IMR-90 (cell line): ENCODE results near the gene VSIG10L.
A peak's percentile ranks its signal among the peaks of the same experiment; 100 is the strongest.

Source experiments
- BHLHE40 ChIP-seq: fragments of 150-350 bp; IDR thresholded peaks from 2 replicates; pipeline ENCODE4 v1.6.1; 2016; ENCODE audit warnings: mild to moderate bottlenecking, low read depth, low read length
- CEBPB ChIP-seq: IDR thresholded peaks from 2 replicates; pipeline ENCODE4 v1.6.1; 2012; ENCODE audit warnings: low read depth, low read length, improper control_type of control experiment
- CHD1 ChIP-seq: IDR thresholded peaks from 2 replicates; pipeline ENCODE4 v1.6.1; 2012; ENCODE audit warnings: low read depth, low read length, improper control_type of control experiment
- CTCF ChIP-seq: conservative IDR thresholded peaks from 2 replicates; pipeline ENCODE4 v1.5.1; 2012; ENCODE audit warnings: mild to moderate bottlenecking, low read depth, low read length, improper control_type of control experiment
- MXI1 ChIP-seq: IDR thresholded peaks from 2 replicates; pipeline ENCODE4 v1.6.1; 2012; ENCODE audit warnings: low read depth, mild to moderate bottlenecking, low read length, moderate library complexity, borderline replicate concordance
- POLR2A ChIP-seq: IDR thresholded peaks from 2 replicates; pipeline ENCODE4 v1.6.1; 2012; ENCODE audit warnings: mild to moderate bottlenecking, low read depth, low read length
- RAD21 ChIP-seq: IDR thresholded peaks from 2 replicates; pipeline ENCODE4 v1.6.1; 2012; ENCODE audit warnings: low read length, improper control_type of control experiment
- RCOR1 ChIP-seq: IDR thresholded peaks from 2 replicates; pipeline ENCODE4 v1.6.1; 2012; ENCODE audit warnings: mild to moderate bottlenecking, low read length, improper control_type of control experiment; ENCODE audit not compliant: insufficient replicate concordance
- RFX5 ChIP-seq: IDR thresholded peaks from 2 replicates; pipeline ENCODE4 v1.8.0; 2012; ENCODE audit warnings: low read depth, mild to moderate bottlenecking, low read length, moderate library complexity
- SMC3 ChIP-seq: fragments of 150-350 bp; IDR thresholded peaks from 2 replicates; pipeline ENCODE4 v1.6.1; 2016; ENCODE audit warnings: low read depth, mild to moderate bottlenecking, antibody characterized with exemption, low read length, moderate library complexity
- TF ChIP-seq, protein P1 (sequence below): fragments of 150-350 bp; IDR thresholded peaks from 2 replicates; pipeline ENCODE4 v1.6.1; 2017; ENCODE audit warnings: mild to moderate bottlenecking, antibody characterized with exemption, low read length, low read depth

DNA sequence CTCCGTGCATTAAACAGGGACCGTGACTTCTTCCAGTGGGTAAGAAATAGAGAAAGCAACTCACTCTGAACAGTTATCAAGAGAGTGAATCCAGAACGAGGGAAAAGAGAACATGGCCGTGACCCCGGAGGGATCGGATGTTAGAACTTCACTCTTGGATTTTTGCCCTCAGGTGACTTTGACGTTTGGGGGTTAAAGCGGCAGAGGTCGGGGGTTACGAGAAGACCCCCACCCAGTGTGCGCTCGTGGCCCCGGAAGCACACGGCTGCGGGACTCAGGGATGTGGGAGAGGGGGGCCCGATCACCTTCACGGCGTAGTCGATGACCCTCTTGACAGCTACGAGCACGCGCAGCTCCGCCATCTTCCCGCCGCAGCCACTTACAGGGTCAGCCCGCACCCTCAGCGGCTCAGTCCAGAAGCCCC is 24.0 kb upstream of the VSIG10L start, which contains the start of gene ETFB:
- TF ChIP-seq POLR2A (no peak; the same call in 1 of the 2 replicates), CTCF (no peak), RFX5 (no peak), RAD21 (no peak), CHD1 (no peak), RCOR1 (no peak), BHLHE40 (peak; percentile 51), SMC3 (no peak), CEBPB (no peak), MXI1 (peak; percentile 66; the same call in 1 of the 2 replicates)
- TF ChIP-seq, protein P1, sequence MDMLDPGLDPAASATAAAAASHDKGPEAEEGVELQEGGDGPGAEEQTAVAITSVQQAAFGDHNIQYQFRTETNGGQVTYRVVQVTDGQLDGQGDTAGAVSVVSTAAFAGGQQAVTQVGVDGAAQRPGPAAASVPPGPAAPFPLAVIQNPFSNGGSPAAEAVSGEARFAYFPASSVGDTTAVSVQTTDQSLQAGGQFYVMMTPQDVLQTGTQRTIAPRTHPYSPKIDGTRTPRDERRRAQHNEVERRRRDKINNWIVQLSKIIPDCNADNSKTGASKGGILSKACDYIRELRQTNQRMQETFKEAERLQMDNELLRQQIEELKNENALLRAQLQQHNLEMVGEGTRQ: no peak
